OCI-LY7 (cell line): Measurements from ENCODE around the gene SELENOW. TPM values are rescaled to one million over a fixed set of nuclear protein-coding genes. Genes with fewer than 3 reads are reported as not detected.
"Not testable (repeated sequence)": the region's sequence is repeated elsewhere in the genome, so short reads cannot be mapped to it uniquely, and the experiment has no call there.

Source experiments
- BruUV-seq: library from RNA; stranded (reverse); fragments of 400-500 nt; replicated peaks from 2 replicates; lab custom pipeline; 2021; lab: Mats Ljungman, UMichigan
- CTCF ChIA-PET: fragments of 300-600 bp; sonication (Branson Sonifier 250); formaldehyde crosslinking; loops from one replicate; lab custom pipeline; 2022; ENCODE audit warnings: antibody characterized with exemption; ENCODE audit not compliant: unreplicated experiment; lab: Charles Lee
- POLR2A ChIA-PET: fragments of 300-600 bp; sonication (Branson Sonifier 250); formaldehyde crosslinking; loops from one replicate; lab custom pipeline; 2022; ENCODE audit warnings: antibody characterized with exemption; lab: Charles Lee
- DNase-seq: peaks from one replicate; pipeline ENCODE4 v3.0.0-alpha.2; 2015; ENCODE audit warnings: low spot score
- H2AFZ ChIP-seq: fragments of 200-600 bp; sonication (generic), shearing (Covaris generic); 2 replicates; pipeline ENCODE4 v1.6.1; 2014; ENCODE audit warnings: mild to moderate bottlenecking, antibody characterized with exemption, low read length, moderate library complexity
- H3K27ac ChIP-seq: fragments of 200-600 bp; sonication (generic); 2 replicates; pipeline ENCODE4 v1.5.1; 2014; ENCODE audit warnings: mixed run types, low read depth, mild to moderate bottlenecking, moderate library complexity, low read length, inconsistent platforms; ENCODE audit not compliant: poor library complexity, severe bottlenecking
- H3K36me3 ChIP-seq: fragments of 200-600 bp; sonication (generic); 2 replicates; pipeline ENCODE4 v1.6.1; 2014; ENCODE audit warnings: mild to moderate bottlenecking, antibody characterized with exemption, low read length, moderate library complexity, mixed read lengths; ENCODE audit not compliant: insufficient read depth
- H3K4me1 ChIP-seq: fragments of 200-600 bp; sonication (generic); 2 replicates; pipeline ENCODE4 v1.5.1; 2014; ENCODE audit warnings: mild to moderate bottlenecking, low read length; ENCODE audit not compliant: insufficient read depth, poor library complexity, severe bottlenecking
- H3K4me2 ChIP-seq: fragments of 200-600 bp; sonication (generic); 2 replicates; pipeline ENCODE4 v1.6.1; 2014; ENCODE audit warnings: mild to moderate bottlenecking, low read length
- H3K4me3 ChIP-seq: fragments of 200-600 bp; sonication (generic); 2 replicates; pipeline ENCODE4 v1.5.1; 2014; ENCODE audit warnings: mild to moderate bottlenecking, low read depth, low read length; ENCODE audit not compliant: poor library complexity, severe bottlenecking
- H3K79me2 ChIP-seq: fragments of 200-600 bp; sonication (generic); 2 replicates; pipeline ENCODE4 v1.6.1; 2016; ENCODE audit warnings: low read depth, mild to moderate bottlenecking, low read length, moderate library complexity, mixed read lengths; ENCODE audit not compliant: insufficient read depth
- H3K9me2 ChIP-seq: fragments of 200-600 bp; sonication (generic); 2 replicates; pipeline ENCODE4 v1.6.1; 2016; ENCODE audit warnings: mild to moderate bottlenecking, low read length, mixed read lengths; ENCODE audit not compliant: insufficient read depth
- H3K9me3 ChIP-seq: fragments of 200-600 bp; sonication (generic); 2 replicates; pipeline ENCODE4 v1.6.1; 2014; ENCODE audit warnings: mild to moderate bottlenecking, mixed run types, low read length, mixed read lengths
- H4K20me1 ChIP-seq: fragments of 200-600 bp; sonication (generic); 2 replicates; pipeline ENCODE4 v1.6.1; 2014; ENCODE audit warnings: mild to moderate bottlenecking, antibody characterized with exemption, low read length, moderate library complexity, mixed read lengths; ENCODE audit not compliant: insufficient read depth
- EZH2phosphoT487 ChIP-seq: fragments of 200-600 bp; sonication (generic); IDR thresholded peaks from 2 replicates; pipeline ENCODE4 v1.6.1; 2018; ENCODE audit warnings: low read depth, borderline replicate concordance, mild to moderate bottlenecking, mixed run types, antibody characterized with exemption, low read length, moderate library complexity, mixed read lengths
- intact Hi-C: fragments of 100-400 bp; cut with micrococcal nuclease; formaldehyde crosslinking; loops from one replicate; pipeline ENCODE4 v1.10.0; 2022; ENCODE audit not compliant: unreplicated experiment
- total RNA-seq, 2 experiments: library from RNA; depleted of rRNA in 1 of 2; stranded (reverse); fragments of >200 nt in 1 of 2; shearing (Covaris generic) in 1 of 2; gene quantifications; 2 replicates each; pipeline ENCODE4 v1.2.3, GENCODE V29; 2014 to 2022
- TF ChIP-seq, protein P1 (sequence below): fragments of 200-600 bp; sonication (generic); conservative IDR thresholded peaks from 2 replicates; pipeline ENCODE4 v1.5.1; 2014; ENCODE audit warnings: mild to moderate bottlenecking, antibody characterized with exemption, low read length, moderate library complexity, mixed read lengths

Gene SELENOW
- total RNA-seq, 2 experiments from 2014 or later, result 31.2 to 95.5 TPM

DNA sequence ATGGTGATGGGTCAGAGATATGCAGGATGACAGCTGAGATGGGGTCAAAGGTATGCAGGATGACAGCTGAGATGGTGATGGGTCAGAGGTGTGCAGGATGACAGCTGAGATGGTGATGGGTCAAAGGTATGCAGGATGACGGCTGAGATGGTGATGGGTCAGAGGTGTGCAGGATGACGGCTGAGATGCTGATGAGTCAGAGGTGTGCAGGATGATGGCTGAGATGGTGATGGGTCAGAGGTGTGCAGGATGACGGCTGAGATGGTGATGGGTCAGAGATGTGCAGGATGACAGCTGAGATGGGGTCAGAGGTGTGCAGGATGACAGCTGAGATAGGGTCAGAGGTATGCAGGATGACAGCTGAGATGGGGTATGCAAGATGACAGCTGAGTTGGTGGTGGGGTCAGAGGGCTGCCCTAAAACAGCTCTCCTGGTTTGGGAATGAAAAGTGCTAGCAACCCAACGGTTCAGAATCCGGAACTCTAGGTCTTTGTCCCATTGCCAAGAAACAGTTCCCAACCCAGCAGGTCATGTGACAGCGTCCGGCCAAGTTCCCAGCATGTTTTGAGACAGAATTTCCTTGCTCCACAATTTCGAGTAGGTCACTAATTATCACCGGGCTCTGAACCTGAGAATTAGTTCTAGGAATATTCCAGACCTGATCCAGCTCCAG, 3.2 kb downstream of the SELENOW start:
- DNase-seq, result no peak
- ChIA-PET POLR2A (no interaction called here), CTCF (no interaction called here)
- H3K4me3 ChIP-seq, result no peak overlapping the region
- no peak overlapping the region for H2AFZ ChIP-seq
- H3K9me2 ChIP-seq, result no peaks in the 10 kb centered on the region
- H3K79me2 ChIP-seq, result peaks cover 7% of the 10 kb centered on the region; the same call in 1 of the 2 replicates
- BruUV-seq, result no TSS peak
- H4K20me1 ChIP-seq, result no peaks in the 10 kb centered on the region
- TF ChIP-seq EZH2phosphoT487, result no peak
- TF ChIP-seq, protein P1, sequence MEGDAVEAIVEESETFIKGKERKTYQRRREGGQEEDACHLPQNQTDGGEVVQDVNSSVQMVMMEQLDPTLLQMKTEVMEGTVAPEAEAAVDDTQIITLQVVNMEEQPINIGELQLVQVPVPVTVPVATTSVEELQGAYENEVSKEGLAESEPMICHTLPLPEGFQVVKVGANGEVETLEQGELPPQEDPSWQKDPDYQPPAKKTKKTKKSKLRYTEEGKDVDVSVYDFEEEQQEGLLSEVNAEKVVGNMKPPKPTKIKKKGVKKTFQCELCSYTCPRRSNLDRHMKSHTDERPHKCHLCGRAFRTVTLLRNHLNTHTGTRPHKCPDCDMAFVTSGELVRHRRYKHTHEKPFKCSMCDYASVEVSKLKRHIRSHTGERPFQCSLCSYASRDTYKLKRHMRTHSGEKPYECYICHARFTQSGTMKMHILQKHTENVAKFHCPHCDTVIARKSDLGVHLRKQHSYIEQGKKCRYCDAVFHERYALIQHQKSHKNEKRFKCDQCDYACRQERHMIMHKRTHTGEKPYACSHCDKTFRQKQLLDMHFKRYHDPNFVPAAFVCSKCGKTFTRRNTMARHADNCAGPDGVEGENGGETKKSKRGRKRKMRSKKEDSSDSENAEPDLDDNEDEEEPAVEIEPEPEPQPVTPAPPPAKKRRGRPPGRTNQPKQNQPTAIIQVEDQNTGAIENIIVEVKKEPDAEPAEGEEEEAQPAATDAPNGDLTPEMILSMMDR, result no peak
- H3K9me3 ChIP-seq, result no peaks in the 10 kb centered on the region
- no peak overlapping the region for H3K4me2 ChIP-seq
- 0 out of 2 replicates have a peak, but pooled peaks cover 3% of the 10 kb centered on the region for H3K36me3 ChIP-seq
- intact Hi-C loops, result no loop called here
- H3K27ac ChIP-seq, result no peak overlapping the region
- peaks cover 8% of the 10 kb centered on the region for H3K4me1 ChIP-seq

DNA sequence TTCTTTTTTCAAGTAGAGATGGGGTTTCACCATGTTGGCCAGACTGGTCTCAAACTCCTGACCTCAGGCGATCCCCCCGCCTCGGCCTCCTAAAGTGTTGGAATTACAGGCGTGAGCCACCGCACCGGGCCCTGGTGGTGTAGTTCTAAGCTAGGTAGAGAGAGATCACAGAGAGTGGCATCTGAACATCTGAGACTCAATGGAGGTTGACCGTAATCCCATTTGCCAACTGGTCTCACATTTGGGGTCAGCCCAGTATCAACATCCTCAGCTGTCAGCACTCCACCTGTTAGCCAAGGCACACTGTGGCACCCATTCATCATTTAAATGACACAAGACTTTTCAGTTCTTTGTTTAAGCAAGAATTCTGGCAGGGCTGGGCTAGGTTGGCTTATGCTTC, 8.1 kb downstream of the SELENOW start:
- no peaks in the 10 kb centered on the region for H3K9me3 ChIP-seq
- CTCF ChIA-PET, result no interaction called here
- intact Hi-C loops, result no loop called here

DNA sequence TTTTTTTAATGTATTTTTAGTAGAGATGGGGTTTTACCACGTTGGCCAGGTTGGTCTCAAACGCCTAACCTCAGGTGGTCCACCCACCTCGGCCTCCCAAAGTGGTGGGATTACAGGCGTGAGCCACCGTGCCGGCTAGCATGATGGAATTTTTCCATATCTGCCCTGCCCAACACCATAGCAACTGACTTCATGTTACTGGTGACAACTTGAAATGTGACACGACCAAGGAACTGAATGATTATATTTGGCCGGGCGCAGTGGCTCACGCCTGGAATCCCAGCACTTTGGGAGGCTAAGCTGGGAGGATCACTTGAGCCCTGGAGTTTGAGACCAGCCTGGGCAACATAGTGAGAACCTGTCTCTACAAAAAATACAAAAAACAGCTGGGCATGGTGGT, 8.8 kb downstream of the SELENOW start:
- H3K4me1 ChIP-seq, H3K9me2 ChIP-seq, H3K36me3 ChIP-seq, H2AFZ ChIP-seq, H4K20me1 ChIP-seq, CTCF ChIA-PET, BruUV-seq, H3K4me2 ChIP-seq, DNase-seq, POLR2A ChIA-PET, H3K9me3 ChIP-seq, H3K27ac ChIP-seq, intact Hi-C loops, H3K4me3 ChIP-seq, H3K79me2 ChIP-seq: not testable (repeated sequence)

More for the DNA sequence above, 8.1 kb downstream of the SELENOW start:
- H3K4me1 ChIP-seq, result no peaks in the 10 kb centered on the region
- no peaks in the 10 kb centered on the region for H4K20me1 ChIP-seq
- TF ChIP-seq EZH2phosphoT487, result no peak
- TF ChIP-seq, protein P1, result no peak
- no peak for DNase-seq
- H3K4me2 ChIP-seq, result no peak overlapping the region
- H3K4me3 ChIP-seq, result no peak overlapping the region
- no peaks in the 10 kb centered on the region for H3K9me2 ChIP-seq
- no peak overlapping the region for H3K27ac ChIP-seq
- POLR2A ChIA-PET, result no interaction called here
- H2AFZ ChIP-seq, result no peak overlapping the region
- BruUV-seq, result no TSS peak
- H3K36me3 ChIP-seq, result 0 out of 2 replicates have a peak, but pooled peaks cover under 1% of the 10 kb centered on the region
- H3K79me2 ChIP-seq, result no peaks in the 10 kb centered on the region

DNA sequence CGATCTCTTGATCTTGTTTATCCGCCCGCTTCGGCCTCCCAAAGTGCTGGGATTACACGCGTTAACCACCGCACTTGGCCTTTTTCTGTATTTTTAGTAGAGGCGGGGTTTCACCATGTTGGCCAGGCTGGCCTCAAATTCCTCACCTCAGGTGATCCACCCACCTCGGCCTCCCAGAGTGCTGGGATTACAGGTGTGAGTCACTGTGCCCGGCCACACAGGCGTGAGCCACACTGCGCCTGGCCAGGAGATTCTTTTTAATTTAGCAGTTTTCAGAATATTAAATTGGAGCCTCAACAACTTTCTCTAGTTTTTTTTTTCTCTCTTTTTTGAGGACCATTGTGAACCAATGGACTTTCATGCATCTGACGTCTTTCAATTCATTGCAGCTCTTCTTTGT, 11.3 kb downstream of the SELENOW start:
- H2AFZ ChIP-seq, H3K9me3 ChIP-seq, H3K4me3 ChIP-seq, BruUV-seq, POLR2A ChIA-PET, CTCF ChIA-PET, H3K9me2 ChIP-seq, H3K27ac ChIP-seq, H4K20me1 ChIP-seq, H3K4me2 ChIP-seq, H3K36me3 ChIP-seq, H3K79me2 ChIP-seq, H3K4me1 ChIP-seq, DNase-seq: not testable (repeated sequence)
- intact Hi-C loops, result loop anchor here (1.0 to 2.0 kb wide), 2 partner anchors 73 to 75 kb away; no protein-coding TSS in a partner anchor
